ENCODE results near the gene MAMLD1.

The MAMLD1 gene

GRCh38 chrX:150544222-150544787, 181.2 kb downstream of the MAMLD1 start:
- no peak overlapping the region for H3K4me3 ChIP-seq (ENCODE audit: low read length)
- no peaks in the 10 kb centered on the region for H3K4me1 ChIP-seq (ENCODE audit: control insufficient read depth, low read depth, low read length)
- H3K27me3 ChIP-seq (ENCODE audit: control insufficient read depth, insufficient read depth, low read length): peaks cover 29% of the 10 kb centered on the region
- peaks cover 12% of the 10 kb centered on the region for H3K9me3 ChIP-seq (ENCODE audit: control insufficient read depth, low read depth, low read length)
- no peak overlapping the region for H3K27ac ChIP-seq (ENCODE audit: low read length)
- H3K36me3 ChIP-seq (ENCODE audit: control insufficient read depth, low read depth, low read length): no peaks in the 10 kb centered on the region
- H3K9ac ChIP-seq (ENCODE audit: low read length): no peak overlapping the region

GRCh38 chrX:150544835-150545770, 182.0 kb downstream of the MAMLD1 start:
- Histone ChIP-seq H3K9ac (ENCODE audit: low read length) (no peak overlapping the region), H3K9me3 (ENCODE audit: control insufficient read depth, low read depth, low read length) (peaks cover 9% of the 10 kb centered on the region), H3K4me1 (ENCODE audit: control insufficient read depth, low read depth, low read length) (no peaks in the 10 kb centered on the region), H3K4me3 (ENCODE audit: low read length) (no peak overlapping the region), H3K27me3 (ENCODE audit: control insufficient read depth, insufficient read depth, low read length) (peaks cover 34% of the 10 kb centered on the region), H3K36me3 (ENCODE audit: control insufficient read depth, low read depth, low read length) (no peaks in the 10 kb centered on the region), H3K27ac (ENCODE audit: low read length) (no peak overlapping the region)

GRCh38 chrX:150546711-150547153, 183.6 kb downstream of the MAMLD1 start:
- Histone ChIP-seq H3K9me3 (ENCODE audit: control insufficient read depth, low read depth, low read length) (peaks cover 10% of the 10 kb centered on the region), H3K27ac (ENCODE audit: low read length) (no peak overlapping the region), H3K27me3 (ENCODE audit: control insufficient read depth, insufficient read depth, low read length) (peaks cover 41% of the 10 kb centered on the region), H3K4me3 (ENCODE audit: low read length) (no peak overlapping the region), H3K9ac (ENCODE audit: low read length) (no peak overlapping the region), H3K36me3 (ENCODE audit: control insufficient read depth, low read depth, low read length) (no peaks in the 10 kb centered on the region), H3K4me1 (ENCODE audit: control insufficient read depth, low read depth, low read length) (no peaks in the 10 kb centered on the region)

GRCh38 chrX:150547375-150548115, 184.4 kb downstream of the MAMLD1 start:
- no peak overlapping the region for H3K27ac ChIP-seq (ENCODE audit: low read length)
- peaks cover 41% of the 10 kb centered on the region for H3K27me3 ChIP-seq (ENCODE audit: control insufficient read depth, insufficient read depth, low read length)
- H3K4me3 ChIP-seq (ENCODE audit: low read length): peak overlapping the region; percentile 45
- H3K9ac ChIP-seq (ENCODE audit: low read length): no peak overlapping the region
- no peaks in the 10 kb centered on the region for H3K4me1 ChIP-seq (ENCODE audit: control insufficient read depth, low read depth, low read length)
- peaks cover 12% of the 10 kb centered on the region for H3K9me3 ChIP-seq (ENCODE audit: control insufficient read depth, low read depth, low read length)
- H3K36me3 ChIP-seq (ENCODE audit: control insufficient read depth, low read depth, low read length): no peaks in the 10 kb centered on the region

- H3K4me1 ChIP-seq (ENCODE audit: control insufficient read depth, low read depth, low read length): no peaks in the 10 kb centered on the region
- H3K36me3 ChIP-seq (ENCODE audit: control insufficient read depth, low read depth, low read length): no peaks in the 10 kb centered on the region
- H3K4me3 ChIP-seq (ENCODE audit: low read length): peak overlapping the region; percentile 45
- H3K27me3 ChIP-seq (ENCODE audit: control insufficient read depth, insufficient read depth, low read length): peaks cover 41% of the 10 kb centered on the region
- peaks cover 12% of the 10 kb centered on the region for H3K9me3 ChIP-seq (ENCODE audit: control insufficient read depth, low read depth, low read length)
- H3K27ac ChIP-seq (ENCODE audit: low read length): no peak overlapping the region
- no peak overlapping the region for H3K9ac ChIP-seq (ENCODE audit: low read length)
These were observed 185.1 kb downstream of the MAMLD1 start for GRCh38 chrX:150548251-150548650.

- Histone ChIP-seq H3K27ac (ENCODE audit: low read length) (no peak overlapping the region), H3K4me1 (ENCODE audit: control insufficient read depth, low read depth, low read length) (no peaks in the 10 kb centered on the region), H3K36me3 (ENCODE audit: control insufficient read depth, low read depth, low read length) (no peaks in the 10 kb centered on the region), H3K9ac (ENCODE audit: low read length) (no peak overlapping the region), H3K4me3 (ENCODE audit: low read length) (no peak overlapping the region), H3K27me3 (ENCODE audit: control insufficient read depth, insufficient read depth, low read length) (peaks cover 41% of the 10 kb centered on the region), H3K9me3 (ENCODE audit: control insufficient read depth, low read depth, low read length) (peaks cover 12% of the 10 kb centered on the region)
These were observed 185.6 kb downstream of the MAMLD1 start for GRCh38 chrX:150548684-150549083.

- no peaks in the 10 kb centered on the region for H3K36me3 ChIP-seq (ENCODE audit: control insufficient read depth, low read depth, low read length)
These were observed 188.8 kb downstream of the MAMLD1 start for GRCh38 chrX:150551963-150552362.

GRCh38 chrX:150558424-150558823, 195.3 kb downstream of the MAMLD1 start:
- peak overlapping the region; percentile 37 for H3K4me3 ChIP-seq (ENCODE audit: low read length)

More at GRCh38 chrX:150551963-150552362, 188.8 kb downstream of the MAMLD1 start:
- Histone ChIP-seq H3K9ac (ENCODE audit: low read length) (no peak overlapping the region), H3K9me3 (ENCODE audit: control insufficient read depth, low read depth, low read length) (peaks cover 10% of the 10 kb centered on the region), H3K4me1 (ENCODE audit: control insufficient read depth, low read depth, low read length) (no peaks in the 10 kb centered on the region), H3K27me3 (ENCODE audit: control insufficient read depth, insufficient read depth, low read length) (peaks cover 31% of the 10 kb centered on the region), H3K4me3 (ENCODE audit: low read length) (no peak overlapping the region), H3K27ac (ENCODE audit: low read length) (no peak overlapping the region)

More at GRCh38 chrX:150558424-150558823, 195.3 kb downstream of the MAMLD1 start:
- H3K9me3 ChIP-seq (ENCODE audit: control insufficient read depth, low read depth, low read length): peaks cover 3% of the 10 kb centered on the region
- H3K4me1 ChIP-seq (ENCODE audit: control insufficient read depth, low read depth, low read length): peaks cover 4% of the 10 kb centered on the region
- H3K27me3 ChIP-seq (ENCODE audit: control insufficient read depth, insufficient read depth, low read length): no peaks in the 10 kb centered on the region
- H3K36me3 ChIP-seq (ENCODE audit: control insufficient read depth, low read depth, low read length): no peaks in the 10 kb centered on the region
- H3K27ac ChIP-seq (ENCODE audit: low read length): no peak overlapping the region
- H3K9ac ChIP-seq (ENCODE audit: low read length): no peak overlapping the region

Measured in iPS-18a (cell line).